ENCODE results near the gene MYLK. TPM values are rescaled to one million over a fixed set of nuclear protein-coding genes. Genes with fewer than 3 reads are reported as not detected.

The MYLK gene
- total RNA-seq, 4 donors from 2014 or later: 420 to 1,252 (median 768) TPM

DNA sequence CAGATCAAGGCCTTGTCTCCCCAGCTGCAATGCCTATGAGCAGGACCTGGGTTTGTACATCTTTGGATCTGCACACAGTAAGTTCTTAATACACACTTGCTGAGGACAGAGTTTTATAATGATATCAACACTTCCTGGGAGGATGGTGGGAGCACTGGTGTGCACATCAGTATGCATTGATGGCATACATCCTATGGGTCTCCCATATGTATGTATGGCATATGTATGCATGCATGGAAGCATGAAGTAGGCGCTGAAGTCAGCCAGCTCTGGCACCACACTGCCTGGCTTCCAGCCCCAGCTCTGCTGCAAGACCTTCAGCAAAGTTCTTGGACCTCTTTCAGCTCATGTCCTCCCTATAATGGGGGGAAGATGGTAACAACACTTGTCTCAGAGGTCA is 68.2 kb downstream of the MYLK start:
- peak overlapping the region; percentile 78 to 87 for H3K27ac ChIP-seq
- no peak overlapping the region for H3K4me3 ChIP-seq
- H3K36me3 ChIP-seq: no peaks in the 10 kb centered on the region
- H3K9me3 ChIP-seq: no peaks in the 10 kb centered on the region
- H3K4me1 ChIP-seq: peaks cover 7 to 13% of the 10 kb centered on the region in 2 donors
- intact Hi-C loops (cut with DNase I; ENCODE audit: low total_unique reads): no loop called here
- no peaks in the 10 kb centered on the region for H3K27me3 ChIP-seq
- no peak for DNase-seq
- TF ChIP-seq, protein P1, sequence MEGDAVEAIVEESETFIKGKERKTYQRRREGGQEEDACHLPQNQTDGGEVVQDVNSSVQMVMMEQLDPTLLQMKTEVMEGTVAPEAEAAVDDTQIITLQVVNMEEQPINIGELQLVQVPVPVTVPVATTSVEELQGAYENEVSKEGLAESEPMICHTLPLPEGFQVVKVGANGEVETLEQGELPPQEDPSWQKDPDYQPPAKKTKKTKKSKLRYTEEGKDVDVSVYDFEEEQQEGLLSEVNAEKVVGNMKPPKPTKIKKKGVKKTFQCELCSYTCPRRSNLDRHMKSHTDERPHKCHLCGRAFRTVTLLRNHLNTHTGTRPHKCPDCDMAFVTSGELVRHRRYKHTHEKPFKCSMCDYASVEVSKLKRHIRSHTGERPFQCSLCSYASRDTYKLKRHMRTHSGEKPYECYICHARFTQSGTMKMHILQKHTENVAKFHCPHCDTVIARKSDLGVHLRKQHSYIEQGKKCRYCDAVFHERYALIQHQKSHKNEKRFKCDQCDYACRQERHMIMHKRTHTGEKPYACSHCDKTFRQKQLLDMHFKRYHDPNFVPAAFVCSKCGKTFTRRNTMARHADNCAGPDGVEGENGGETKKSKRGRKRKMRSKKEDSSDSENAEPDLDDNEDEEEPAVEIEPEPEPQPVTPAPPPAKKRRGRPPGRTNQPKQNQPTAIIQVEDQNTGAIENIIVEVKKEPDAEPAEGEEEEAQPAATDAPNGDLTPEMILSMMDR (IDR thresholded peaks at IDR 0.05): no peak
- no peak for TF ChIP-seq POLR2A (IDR thresholded peaks at IDR 0.05)

- no peaks in the 10 kb centered on the region for H3K36me3 ChIP-seq
- H3K4me1 ChIP-seq: peaks cover 7 to 13% of the 10 kb centered on the region in 2 donors
- intact Hi-C loops (cut with DNase I; ENCODE audit: low total_unique reads): no loop called here
- H3K9me3 ChIP-seq: no peaks in the 10 kb centered on the region
- TF ChIP-seq, protein P1 (IDR thresholded peaks at IDR 0.05): no peak
- TF ChIP-seq POLR2A (IDR thresholded peaks at IDR 0.05): no peak
- H3K4me3 ChIP-seq: no peak overlapping the region
- H3K27ac ChIP-seq: no peak overlapping the region
- DNase-seq: no peak
- no peaks in the 10 kb centered on the region for H3K27me3 ChIP-seq
These were observed 70.3 kb downstream of the MYLK start for GRCh38 chr3:123813876-123814275.

DNA sequence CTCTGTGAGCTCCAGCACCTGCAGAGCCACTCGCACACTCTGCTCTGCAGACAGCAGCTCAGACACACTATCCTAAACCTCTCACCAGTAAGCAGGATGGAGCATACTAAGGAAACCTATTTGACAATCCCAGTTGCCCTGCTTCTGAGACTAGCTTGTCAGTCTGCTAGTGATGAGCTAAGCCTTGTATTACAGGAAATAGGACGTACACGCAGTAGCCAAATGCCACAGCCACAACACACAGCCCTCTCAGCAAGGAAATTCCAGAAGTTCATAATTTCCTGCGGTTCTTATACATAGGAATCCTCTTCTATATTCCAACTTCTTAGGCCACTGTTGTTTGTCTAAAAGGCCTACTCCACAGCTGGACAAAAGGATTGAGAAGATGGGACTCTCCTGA is 74.5 kb downstream of the MYLK start:
- H3K27ac ChIP-seq: no peak overlapping the region
- TF ChIP-seq, protein P1 (IDR thresholded peaks at IDR 0.05): no peak
- TF ChIP-seq POLR2A (IDR thresholded peaks at IDR 0.05): no peak
- no peaks in the 10 kb centered on the region for H3K36me3 ChIP-seq
- intact Hi-C loops (cut with DNase I; ENCODE audit: low total_unique reads): no loop called here
- no peaks in the 10 kb centered on the region for H3K4me1 ChIP-seq
- no peak for DNase-seq
- H3K9me3 ChIP-seq: no peaks in the 10 kb centered on the region
- no peak overlapping the region for H3K4me3 ChIP-seq
- H3K27me3 ChIP-seq: no peaks in the 10 kb centered on the region

DNA sequence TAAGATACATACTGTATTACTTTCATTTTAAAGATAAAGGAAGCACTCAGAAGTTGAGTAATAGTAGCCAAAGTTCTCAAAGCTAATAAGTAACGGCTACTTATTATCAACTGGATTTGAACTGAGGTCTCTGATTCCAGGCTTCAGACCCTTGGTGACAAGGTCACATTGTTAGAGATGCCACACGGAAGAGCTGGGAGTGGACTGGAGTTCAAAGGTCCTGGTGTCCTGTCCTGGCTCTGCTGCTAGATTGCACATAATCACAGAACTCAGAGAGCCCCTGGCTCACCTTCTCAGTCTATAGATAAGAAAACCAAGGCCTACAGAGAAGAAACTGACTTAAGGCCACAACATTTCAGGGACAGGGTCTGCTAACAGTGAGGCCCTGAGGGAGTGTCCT is 75.3 kb downstream of the MYLK start:
- H3K4me3 ChIP-seq: no peak overlapping the region
- H3K27ac ChIP-seq: no peak overlapping the region
- no peaks in the 10 kb centered on the region for H3K27me3 ChIP-seq
- DNase-seq: no peak
- no peak for TF ChIP-seq POLR2A (IDR thresholded peaks at IDR 0.05)
- TF ChIP-seq, protein P1 (IDR thresholded peaks at IDR 0.05): no peak
- no peaks in the 10 kb centered on the region for H3K36me3 ChIP-seq
- no peaks in the 10 kb centered on the region for H3K9me3 ChIP-seq
- intact Hi-C loops (cut with DNase I; ENCODE audit: low total_unique reads): no loop called here
- no peaks in the 10 kb centered on the region for H3K4me1 ChIP-seq

DNA sequence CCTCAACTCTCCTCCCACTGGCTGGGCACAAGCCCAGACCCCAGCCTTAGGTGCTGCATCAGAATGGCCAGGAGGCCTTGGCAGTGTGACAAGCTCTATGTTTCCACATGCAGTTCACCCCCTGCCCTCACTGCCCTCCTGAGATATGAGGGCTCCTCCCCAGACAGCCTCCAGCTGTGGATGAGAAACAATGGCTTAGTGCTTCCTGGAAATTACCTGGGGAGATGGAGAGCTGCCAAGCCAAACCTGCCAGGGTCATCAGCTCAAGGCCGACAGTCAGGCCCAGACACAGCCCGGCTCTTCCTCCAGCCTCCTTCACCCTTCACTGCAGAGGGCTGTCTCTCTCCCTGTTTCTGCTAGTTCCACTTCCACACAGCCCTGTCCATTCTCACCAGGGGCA is 76.3 kb downstream of the MYLK start:
- H3K4me3 ChIP-seq: no peak overlapping the region
- H3K27me3 ChIP-seq: no peaks in the 10 kb centered on the region
- no peak for TF ChIP-seq POLR2A (IDR thresholded peaks at IDR 0.05)
- TF ChIP-seq, protein P1 (IDR thresholded peaks at IDR 0.05): no peak
- H3K36me3 ChIP-seq: no peaks in the 10 kb centered on the region
- peak overlapping the region in 1 of 2 donors; percentile 28 for H3K27ac ChIP-seq
- no peaks in the 10 kb centered on the region for H3K4me1 ChIP-seq
- intact Hi-C loops (cut with DNase I; ENCODE audit: low total_unique reads): no loop called here
- peak in 1 of 2 donors; percentile 35 for DNase-seq
- H3K9me3 ChIP-seq: no peaks in the 10 kb centered on the region
